ENCODE measurements around the gene RAD51.

DNA sequence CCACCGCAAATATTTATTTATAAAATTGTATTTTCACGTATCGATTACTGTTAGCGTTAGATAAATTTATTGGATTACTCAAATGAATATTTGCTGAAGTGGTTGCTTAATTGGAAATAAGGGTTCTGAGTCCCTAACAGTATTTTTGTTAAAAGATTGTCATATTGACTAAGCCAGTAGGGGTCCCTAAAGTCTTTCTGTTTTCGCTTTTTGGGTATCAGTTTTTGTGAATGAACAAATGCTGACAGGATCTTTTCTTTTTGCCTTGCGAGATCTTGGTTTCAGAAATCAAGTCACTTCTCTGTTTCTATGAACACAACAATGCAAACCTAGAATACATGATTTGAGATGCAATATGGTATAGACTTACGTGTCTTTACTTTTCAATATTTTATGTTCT, 7.1 kb downstream of the RAD51 start:
- TF ChIP-seq POU2F2 (IDR thresholded peaks at IDR 0.05; ENCODE audit: low read depth, low read length) (no peak), POLR2AphosphoS5 (IDR thresholded peaks at IDR 0.05; ENCODE audit: low read depth, low read length) (no peak), POLR2A (IDR thresholded peaks at IDR 0.05; ENCODE audit: low read depth, low read length) (no peak)

Measured in GM12891 (cell line).